NCI-H345 treated with DMSO at 0.1 percent for 48 hours (cell line): ENCODE data around the gene NDUFS5.
"Not testable (repeated sequence)": the region's sequence is repeated elsewhere in the genome, so short reads cannot be mapped to it uniquely, and the experiment has no call there.

Experiments
- DNase-seq: peaks from one replicate; lab custom pipeline; 2025; ENCODE audit not compliant: unreplicated experiment; lab: John Stamatoyannopoulos, UW

The NDUFS5 gene

GRCh38 chr1:39014956-39015355 lies 11.2 kb upstream of the NDUFS5 start:
- not testable (repeated sequence) for DNase-seq

GRCh38 chr1:39016604-39017171 lies 9.5 kb upstream of the NDUFS5 start:
- no peak for DNase-seq

- DNase-seq: no peak
Measured at GRCh38 chr1:39017266-39017665, 8.9 kb upstream of the NDUFS5 start.

- not testable (repeated sequence) for DNase-seq
Measured at GRCh38 chr1:39020494-39020893, 5.7 kb upstream of the NDUFS5 start.

GRCh38 chr1:39021426-39021825 lies 4.7 kb upstream of the NDUFS5 start:
- DNase-seq: no peak

- DNase-seq: no peak
Measured at GRCh38 chr1:39023140-39023539, 3.0 kb upstream of the NDUFS5 start.

GRCh38 chr1:39026866-39027507 lies 837 bp downstream of the NDUFS5 start:
- DNase-seq: no peak

- no peak for DNase-seq
Measured at GRCh38 chr1:39034114-39034654, 8.0 kb downstream of the NDUFS5 start.

GRCh38 chr1:39036678-39037077 lies 10.5 kb downstream of the NDUFS5 start:
- DNase-seq: no peak

GRCh38 chr1:39043513-39043912 lies 17.4 kb downstream of the NDUFS5 start:
- DNase-seq: no peak

GRCh38 chr1:39044762-39045161 lies 18.6 kb downstream of the NDUFS5 start:
- DNase-seq: no peak

GRCh38 chr1:39045231-39045630 lies 19.1 kb downstream of the NDUFS5 start:
- DNase-seq: no peak

- DNase-seq: no peak
Measured at GRCh38 chr1:39046613-39047210, 20.6 kb downstream of the NDUFS5 start.

- no peak for DNase-seq
Measured at GRCh38 chr1:39047374-39048229, 21.5 kb downstream of the NDUFS5 start.

GRCh38 chr1:39048745-39049370 lies 22.7 kb downstream of the NDUFS5 start:
- no peak for DNase-seq

- DNase-seq: no peak
Measured at GRCh38 chr1:39050001-39050400, 23.9 kb downstream of the NDUFS5 start.

- not testable (repeated sequence) for DNase-seq
Measured at GRCh38 chr1:39051193-39051850, 25.2 kb downstream of the NDUFS5 start.

GRCh38 chr1:39051956-39052355 lies 25.8 kb downstream of the NDUFS5 start:
- no peak for DNase-seq

- DNase-seq: not testable (repeated sequence)
Measured at GRCh38 chr1:39055213-39055710, 29.1 kb downstream of the NDUFS5 start.

GRCh38 chr1:39061516-39061915 lies 35.4 kb downstream of the NDUFS5 start:
- DNase-seq: not testable (repeated sequence)
